HG03521 (cell line): ENCODE data around the gene ARHGAP25.

Experiments used
- ATAC-seq: cut with Tn5 transposase; IDR thresholded peaks from one replicate; pipeline ENCODE4 v1.9.1; 2021; ENCODE audit warnings: mild to moderate bottlenecking, moderate library complexity; ENCODE audit not compliant: unreplicated experiment

Gene ARHGAP25

DNA sequence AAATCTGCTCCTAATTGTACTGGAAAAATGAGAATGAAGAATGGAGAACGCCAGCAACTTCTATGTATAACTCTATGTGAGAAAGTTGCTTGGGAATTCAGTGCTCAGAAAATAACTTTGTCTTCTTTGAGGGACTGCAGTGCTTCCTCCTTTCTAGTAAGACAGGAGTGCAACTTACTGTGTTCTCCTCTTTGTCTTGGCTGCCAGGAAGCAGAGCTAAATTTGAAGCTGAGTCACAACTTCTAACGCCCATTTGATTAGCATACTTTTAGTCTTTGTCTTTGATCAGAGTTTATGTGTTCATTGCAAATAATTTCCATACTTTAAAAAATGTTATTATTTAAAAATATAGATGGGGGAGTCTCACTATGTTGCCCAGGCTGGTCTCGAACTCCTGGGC lies 6.6 kb downstream of the ARHGAP25 start:
- no peak for ATAC-seq

- no peak for ATAC-seq
Measured at GRCh38 chr2:68741805-68742306, 7.2 kb downstream of the ARHGAP25 start.

GRCh38 chr2:68742626-68743415 lies 8.2 kb downstream of the ARHGAP25 start:
- no peak for ATAC-seq

DNA sequence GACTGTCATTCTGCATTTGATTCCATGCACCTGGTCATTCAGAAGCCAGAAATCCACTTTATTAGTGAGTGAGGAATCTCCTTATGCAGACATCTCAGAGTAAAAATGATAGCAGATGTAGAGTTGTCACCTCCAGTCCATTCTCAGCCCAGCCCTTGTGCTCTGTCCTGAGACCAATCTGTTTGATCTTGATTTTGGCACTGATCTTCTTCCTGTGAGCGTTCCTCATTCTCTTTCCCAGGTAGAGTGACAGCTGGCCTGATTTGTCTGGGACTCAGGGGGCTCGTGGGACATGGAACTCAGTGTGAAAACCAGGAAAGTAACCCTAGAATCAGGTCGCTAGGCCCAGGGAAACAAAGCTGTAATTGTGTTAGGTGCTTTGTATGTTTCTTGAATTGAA lies 8.9 kb downstream of the ARHGAP25 start:
- no peak for ATAC-seq

- no peak for ATAC-seq
Measured at GRCh38 chr2:68744366-68744912, 9.8 kb downstream of the ARHGAP25 start.

- ATAC-seq: no peak
Measured at GRCh38 chr2:68745006-68745405, 10.4 kb downstream of the ARHGAP25 start.

- no peak for ATAC-seq
Measured at GRCh38 chr2:68746408-68746807, 11.8 kb downstream of the ARHGAP25 start.

DNA sequence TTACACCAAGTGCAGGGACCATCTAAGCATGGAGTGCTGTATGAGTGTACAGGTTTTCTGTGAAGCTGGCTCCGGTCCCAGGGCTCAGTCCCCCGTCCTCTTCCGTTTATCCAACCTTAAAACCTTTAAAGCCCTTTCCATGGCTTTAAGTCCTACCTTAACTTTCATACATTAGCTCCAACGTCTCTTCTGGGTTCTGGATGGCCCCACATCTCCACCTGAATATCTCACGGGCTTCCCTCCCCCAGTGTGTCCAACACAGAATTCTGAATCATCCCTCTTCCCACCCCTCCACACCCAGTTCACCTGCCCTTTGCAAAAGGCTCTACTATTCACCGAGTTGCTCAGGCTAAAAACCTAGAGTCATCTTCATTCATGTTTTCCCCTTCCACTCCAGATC lies 12.8 kb downstream of the ARHGAP25 start:
- ATAC-seq: no peak

DNA sequence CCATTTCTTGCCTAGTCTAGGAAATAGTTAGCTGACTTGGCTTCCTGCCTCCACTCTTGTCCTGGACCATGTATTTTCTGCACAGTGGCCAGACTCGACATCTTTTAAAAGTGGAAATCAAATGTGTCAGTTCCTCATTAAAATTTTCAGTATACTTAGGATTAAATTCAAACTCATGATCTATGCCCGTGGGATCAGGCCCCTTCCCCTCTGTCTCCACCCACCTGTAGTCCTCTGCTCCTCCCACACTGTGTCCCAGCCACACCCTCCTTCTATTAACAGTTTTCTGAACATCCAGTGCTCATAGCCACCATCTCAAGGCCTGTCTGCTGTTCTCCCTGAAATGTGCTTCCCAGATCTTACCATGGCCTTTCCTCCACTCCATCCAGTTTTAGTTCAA lies 13.3 kb downstream of the ARHGAP25 start:
- no peak for ATAC-seq

- no peak for ATAC-seq
Measured at GRCh38 chr2:68748568-68748967, 14.0 kb downstream of the ARHGAP25 start.

- ATAC-seq: no peak
Measured at GRCh38 chr2:68749345-68749744, 14.7 kb downstream of the ARHGAP25 start.

- no peak for ATAC-seq
Measured at GRCh38 chr2:68750592-68751396, 16.2 kb downstream of the ARHGAP25 start.

GRCh38 chr2:68751397-68752339 lies 17.1 kb downstream of the ARHGAP25 start:
- ATAC-seq: peak; percentile 92

- ATAC-seq: no peak
Measured at GRCh38 chr2:68753318-68753717, 18.7 kb downstream of the ARHGAP25 start.

- no peak for ATAC-seq
Measured at GRCh38 chr2:68755071-68755470, 20.5 kb downstream of the ARHGAP25 start.

- ATAC-seq: no peak
Measured at GRCh38 chr2:68756178-68756577, 21.6 kb downstream of the ARHGAP25 start.

DNA sequence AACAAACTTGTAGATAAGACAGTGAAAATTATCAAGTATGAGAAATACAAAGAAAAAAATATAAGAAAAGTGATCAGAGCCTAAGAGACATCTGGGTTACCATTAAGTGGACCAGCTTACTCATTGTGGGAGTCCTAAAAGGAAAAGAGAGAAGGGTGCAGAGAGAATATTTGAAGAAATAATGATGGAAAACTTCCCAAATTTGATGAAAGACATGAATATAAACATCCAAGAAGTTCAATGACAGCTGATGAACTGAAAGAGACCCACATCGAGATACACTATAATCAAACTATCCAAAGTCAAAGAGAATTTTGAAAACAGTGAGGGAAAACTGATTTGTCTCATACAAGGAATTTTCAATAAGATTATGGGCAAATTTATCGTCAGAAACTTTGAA lies 22.5 kb downstream of the ARHGAP25 start:
- no peak for ATAC-seq

GRCh38 chr2:68762100-68762499 lies 27.5 kb downstream of the ARHGAP25 start:
- no peak for ATAC-seq

- ATAC-seq: no peak
Measured at GRCh38 chr2:68762665-68763064, 28.1 kb downstream of the ARHGAP25 start.

DNA sequence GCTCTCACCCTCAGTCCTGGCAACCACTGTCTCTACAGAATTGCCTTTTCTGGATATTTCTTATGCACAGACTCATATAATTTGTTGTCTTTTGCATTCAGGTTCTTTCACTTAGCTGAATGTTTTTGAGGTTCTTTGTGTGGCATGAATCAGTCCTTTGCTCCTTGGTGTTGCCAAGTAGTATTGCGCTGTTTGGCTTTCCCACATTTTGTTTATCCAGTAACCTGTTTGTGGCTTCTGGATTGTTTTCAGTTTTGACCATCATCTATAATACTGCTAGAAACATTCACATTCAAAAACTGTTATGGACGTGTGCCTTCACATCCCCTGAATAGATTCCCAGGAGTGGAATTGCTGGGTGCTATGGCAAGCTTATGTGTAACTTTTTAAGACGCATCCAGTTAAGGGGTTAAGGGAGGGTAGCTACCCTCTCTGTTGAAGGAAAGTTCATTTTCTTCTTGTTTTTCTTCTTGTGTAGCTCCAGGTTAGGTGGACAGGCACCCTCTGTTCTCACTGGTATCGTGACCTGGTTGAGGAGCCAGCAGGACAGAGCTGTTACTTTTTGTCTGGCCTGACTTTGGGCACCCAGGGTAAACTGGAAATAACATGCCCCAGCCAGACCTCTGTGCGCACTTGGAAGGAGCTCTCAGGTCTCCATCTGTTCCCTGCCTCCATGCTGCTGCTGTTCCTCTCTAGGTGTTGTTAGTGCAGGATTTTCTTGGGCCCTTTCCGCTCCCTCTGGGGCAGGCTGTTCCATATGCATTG lies 29.6 kb downstream of the ARHGAP25 start:
- ATAC-seq: no peak
